HG03196 (cell line): Measurements from ENCODE around the gene MAGEA9.
"Not testable (repeated sequence)": the region's sequence is repeated elsewhere in the genome, so short reads cannot be mapped to it uniquely, and the experiment has no call there.

ENCODE experiments used
- ATAC-seq: cut with Tn5 transposase; IDR thresholded peaks from one replicate; pipeline ENCODE4 v1.9.1; 2021; ENCODE audit not compliant: unreplicated experiment

The MAGEA9 gene

DNA sequence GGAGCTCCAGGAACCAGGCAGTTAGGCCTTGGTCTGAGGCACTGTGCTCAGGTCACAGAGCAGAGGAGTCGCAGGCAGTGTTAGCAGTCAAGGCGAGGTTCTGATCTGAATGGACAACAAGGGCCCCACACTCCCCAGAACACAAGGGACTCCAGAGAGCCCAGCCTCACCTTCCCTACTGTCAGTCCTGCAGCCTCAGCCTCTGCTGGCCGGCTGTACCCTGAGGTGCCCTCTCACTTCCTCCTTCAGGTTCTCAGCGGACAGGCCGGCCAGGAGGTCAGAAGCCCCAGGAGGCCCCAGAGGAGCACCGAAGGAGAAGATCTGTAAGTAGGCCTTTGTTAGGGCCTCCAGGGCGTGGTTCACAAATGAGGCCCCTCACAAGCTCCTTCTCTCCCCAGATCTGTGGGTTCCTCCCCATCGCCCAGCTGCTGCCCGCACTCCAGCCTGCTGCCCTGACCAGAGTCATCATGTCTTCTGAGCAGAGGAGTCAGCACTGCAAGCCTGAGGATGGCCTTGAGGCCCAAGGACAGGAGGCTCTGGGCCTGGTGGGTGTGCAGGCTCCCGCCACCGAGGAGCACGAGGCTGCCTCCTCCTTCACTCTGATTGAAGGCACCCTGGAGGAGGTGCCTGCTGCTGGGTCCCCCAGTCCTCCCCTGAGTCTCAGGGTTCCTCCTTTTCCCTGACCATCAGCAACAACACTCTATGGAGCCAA is 26.2 kb downstream of the MAGEA9 start:
- no peak for ATAC-seq

DNA sequence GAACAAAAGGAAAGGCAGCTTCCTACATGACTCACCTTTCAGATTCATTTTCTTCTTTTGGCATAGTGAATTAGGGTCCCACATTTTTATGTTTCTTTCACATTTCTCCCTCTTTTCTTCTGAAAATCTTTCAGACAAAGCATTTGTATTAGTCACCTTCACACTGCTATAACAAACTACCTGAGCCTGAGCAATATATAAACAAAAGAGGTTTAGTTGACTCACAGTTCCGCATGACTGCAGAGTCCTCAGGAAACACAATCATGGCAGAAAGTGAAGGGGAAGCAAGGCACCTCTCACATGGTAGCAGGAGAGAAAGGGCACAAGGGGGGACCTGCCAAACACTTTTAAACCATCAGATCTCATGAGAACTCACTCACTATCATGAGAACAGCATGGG is 36.9 kb downstream of the MAGEA9 start:
- ATAC-seq: no peak

DNA sequence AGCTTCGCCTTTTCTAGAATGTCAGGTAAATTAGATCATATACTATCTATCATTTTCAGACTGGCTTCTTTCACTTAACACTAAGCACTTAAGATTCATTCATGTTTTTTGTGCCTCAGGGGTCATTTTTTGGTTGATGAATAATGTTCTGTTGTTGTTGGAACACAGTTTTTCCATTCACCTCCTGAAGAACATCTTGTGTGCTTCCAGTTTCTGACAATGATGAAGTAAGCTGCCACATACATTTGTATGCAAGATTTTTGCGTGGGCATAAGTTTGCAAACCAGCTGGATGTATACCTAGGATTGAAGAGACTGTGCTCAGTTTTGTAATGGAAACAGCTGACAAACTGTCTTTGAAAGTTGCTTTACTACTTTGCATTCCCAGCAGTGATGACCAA is 37.6 kb downstream of the MAGEA9 start:
- ATAC-seq: no peak

DNA sequence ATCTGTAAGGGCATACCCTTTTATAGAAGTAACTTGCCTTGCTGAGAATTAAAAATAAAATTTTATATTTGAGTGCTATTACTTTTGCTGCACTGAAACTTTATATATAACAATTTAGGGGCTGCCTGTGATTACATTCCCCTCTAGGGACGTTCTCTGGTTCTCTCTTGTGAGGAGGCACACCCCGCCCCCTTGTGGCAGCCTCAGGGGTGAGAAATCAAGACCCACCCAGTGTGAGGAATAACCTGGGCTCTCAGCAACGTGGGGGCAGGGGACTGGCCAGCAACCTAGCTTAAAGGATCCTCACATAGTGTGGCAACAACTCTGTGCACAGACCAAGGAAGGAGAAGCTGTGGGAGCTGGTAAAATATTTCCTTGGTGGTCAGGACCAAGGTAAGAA is 43.7 kb downstream of the MAGEA9 start:
- no peak for ATAC-seq

DNA sequence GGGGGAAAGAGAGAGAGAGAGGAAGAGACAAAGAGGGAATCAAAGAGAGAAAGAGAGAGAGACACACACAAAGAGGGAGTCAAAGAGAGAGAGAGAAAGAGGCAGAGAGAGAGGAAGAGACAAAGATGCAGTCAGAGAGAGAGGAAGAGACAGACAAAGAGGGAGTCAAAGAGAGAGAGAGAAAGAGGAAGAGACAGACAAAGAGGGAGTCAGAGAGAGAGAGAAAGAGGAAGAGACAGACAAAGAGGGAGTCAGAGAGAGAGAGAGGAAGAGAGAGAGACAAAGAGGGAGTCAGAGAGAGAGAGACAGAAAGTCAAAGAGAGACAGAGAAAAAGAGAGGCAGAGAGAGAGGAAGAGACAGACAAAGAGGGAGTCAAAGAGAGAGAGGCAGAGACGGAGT is 45.5 kb downstream of the MAGEA9 start:
- ATAC-seq: no peak

DNA sequence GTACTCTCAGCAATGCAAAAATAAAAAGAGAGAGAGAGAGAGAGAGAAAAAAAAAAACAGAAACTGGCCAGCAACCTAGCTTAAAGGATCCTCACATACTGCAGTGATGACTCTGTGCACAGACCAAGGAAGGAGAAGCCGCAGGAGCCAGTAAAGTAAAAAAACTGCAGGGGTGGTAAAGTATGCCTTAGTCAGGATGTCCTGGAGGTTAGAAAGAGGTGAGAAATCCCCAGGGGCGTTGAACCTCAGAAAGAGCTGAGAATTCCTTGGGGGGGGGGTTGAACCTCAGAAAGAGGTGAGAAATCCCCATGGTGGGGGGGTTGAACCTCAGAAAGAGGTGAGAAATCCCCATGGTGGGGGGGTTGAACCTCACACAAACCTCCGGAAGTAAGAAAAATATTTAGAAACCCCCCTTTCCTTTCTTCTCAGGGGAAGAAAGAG is 48.0 kb downstream of the MAGEA9 start:
- peak; percentile 68 for ATAC-seq

DNA sequence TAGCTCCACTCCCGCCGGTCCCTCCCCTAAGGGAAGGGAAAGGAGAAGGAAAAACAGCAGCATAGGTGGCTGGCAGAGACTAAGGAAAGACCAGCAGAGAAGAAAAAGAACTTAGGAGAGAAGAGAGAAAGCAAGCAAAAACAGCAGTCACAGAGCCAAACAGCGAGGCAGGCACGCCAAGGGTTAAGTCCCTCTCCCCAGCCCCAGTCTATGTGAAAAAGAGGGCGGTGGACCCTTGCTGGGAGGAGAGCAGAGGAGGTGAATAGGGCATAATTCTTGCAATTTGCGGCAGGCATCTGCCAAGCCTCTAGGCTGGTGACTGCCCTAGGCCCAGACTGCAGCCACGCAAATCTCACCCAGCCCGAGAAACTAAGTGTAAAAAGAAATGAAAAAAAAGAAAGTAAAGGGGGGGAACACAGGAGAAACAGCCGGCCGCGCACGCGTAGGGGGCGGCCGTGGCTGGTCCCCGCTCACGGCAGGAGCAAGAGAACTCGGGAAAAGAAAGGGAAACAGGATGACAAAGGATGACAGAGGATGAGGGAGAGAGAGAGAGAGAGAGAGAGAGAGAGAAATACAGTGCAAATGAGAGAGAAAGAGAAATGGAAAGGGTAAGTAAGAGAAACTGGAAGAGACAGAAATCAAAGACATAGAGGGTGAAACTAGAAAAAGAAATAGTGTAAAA is 48.6 kb downstream of the MAGEA9 start:
- ATAC-seq: peak; percentile 74

DNA sequence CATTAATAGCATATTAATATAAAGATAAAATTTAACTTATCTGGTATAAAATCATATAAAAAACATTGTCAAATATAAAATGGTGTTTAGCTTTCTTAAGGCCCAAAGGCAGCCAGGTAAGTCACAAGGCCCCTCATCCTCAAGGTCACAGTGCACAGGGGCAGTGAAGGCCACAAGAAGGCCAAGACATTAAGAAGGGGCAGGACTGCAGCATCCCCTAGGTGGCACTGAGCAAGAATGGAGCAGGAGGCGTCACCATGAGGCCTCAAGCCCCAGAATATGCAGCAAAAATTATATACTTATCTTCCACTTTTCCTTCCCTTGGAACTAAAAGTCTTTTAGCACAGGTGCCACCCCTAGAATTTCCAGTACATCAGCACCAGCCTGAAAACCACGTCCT is 49.7 kb downstream of the MAGEA9 start:
- ATAC-seq: no peak

DNA sequence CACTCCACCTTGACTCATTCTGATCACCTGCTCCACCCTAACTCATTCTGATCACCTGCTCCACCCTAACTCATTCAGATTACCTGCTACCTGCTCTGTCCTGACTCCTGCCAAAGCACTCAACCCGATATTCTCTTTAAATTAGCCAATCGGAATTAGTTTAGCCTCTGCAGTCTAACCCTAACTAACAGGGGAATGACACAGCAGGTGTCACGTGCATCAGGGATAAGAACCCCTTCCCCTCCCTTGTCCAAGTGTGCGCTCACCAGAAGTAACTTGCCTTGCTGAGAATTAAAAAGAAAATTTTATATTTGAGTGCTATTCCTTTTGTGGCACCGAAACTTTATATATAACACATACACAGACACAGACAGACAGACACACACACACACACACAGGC is 55.0 kb downstream of the MAGEA9 start:
- not testable (repeated sequence) for ATAC-seq

DNA sequence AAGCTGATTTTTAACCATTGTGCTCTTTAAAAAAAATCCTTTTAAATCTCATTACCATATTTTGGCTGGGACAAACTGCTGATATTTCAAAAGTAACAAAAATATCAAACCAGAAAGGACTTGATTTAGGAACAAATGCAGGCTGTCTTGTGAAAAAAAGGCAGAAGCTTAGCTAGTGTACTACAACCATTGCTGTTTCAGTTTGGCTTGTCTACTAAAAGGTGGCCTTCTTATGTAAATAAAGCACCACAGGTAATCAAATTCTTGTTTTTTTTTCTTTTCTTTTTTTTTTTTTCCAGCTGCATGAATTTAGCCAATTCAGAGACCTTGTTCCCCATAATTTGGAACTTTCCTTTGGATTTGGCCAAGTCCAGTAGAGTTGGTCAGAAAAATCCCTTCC is 55.4 kb downstream of the MAGEA9 start:
- ATAC-seq: no peak
